GM11168 (cell line): ENCODE measurements around the gene WRNIP1.
"Not testable (repeated sequence)": the region's sequence is repeated elsewhere in the genome, so short reads cannot be mapped to it uniquely, and the experiment has no call there.

ENCODE experiments used
- in situ Hi-C: fragments of 300-500 bp; cut with MboI; formaldehyde crosslinking; loops from one replicate; pipeline ENCODE4 v1.12.0; 2022; ENCODE audit warnings: low sequenced_read_pairs; ENCODE audit not compliant: unreplicated experiment

WRNIP1 gene

DNA sequence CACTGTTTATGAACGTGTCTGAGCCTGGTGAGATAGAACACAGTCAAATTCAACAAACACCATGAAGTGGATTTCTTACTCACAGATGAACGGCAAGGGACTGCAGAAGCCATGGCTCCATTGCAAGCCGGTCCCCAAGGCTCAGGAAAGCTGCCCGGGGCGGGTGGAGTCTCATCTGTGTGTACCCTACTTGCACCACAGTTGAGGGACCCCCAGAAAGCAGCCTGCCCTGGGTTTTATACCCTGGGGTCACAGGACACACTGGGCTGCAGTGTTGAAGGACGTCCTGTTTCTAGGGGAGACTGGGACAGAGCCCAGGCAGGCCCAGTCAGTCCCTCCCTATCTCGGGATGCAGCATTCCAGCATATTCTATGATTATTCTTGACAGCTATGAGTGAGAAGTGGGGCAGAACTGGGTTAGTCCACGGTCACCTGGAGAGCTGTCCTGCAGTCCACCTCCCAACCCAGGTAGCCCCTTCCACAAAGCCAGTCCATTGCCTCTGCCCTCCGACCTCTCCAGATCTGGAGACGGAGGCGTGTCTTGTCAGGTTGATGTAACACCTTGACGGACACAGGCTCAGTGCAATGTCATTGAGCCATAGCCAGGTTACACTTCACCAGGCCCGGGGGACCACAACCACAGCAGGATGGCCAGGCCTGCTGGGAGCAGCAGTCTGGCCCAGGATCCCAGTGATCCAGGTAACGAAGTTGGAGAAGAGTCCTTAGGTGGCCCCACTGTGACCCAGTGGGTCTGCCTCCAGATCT is 35.5 kb downstream of the WRNIP1 start:
- in situ Hi-C loops = no loop called here

DNA sequence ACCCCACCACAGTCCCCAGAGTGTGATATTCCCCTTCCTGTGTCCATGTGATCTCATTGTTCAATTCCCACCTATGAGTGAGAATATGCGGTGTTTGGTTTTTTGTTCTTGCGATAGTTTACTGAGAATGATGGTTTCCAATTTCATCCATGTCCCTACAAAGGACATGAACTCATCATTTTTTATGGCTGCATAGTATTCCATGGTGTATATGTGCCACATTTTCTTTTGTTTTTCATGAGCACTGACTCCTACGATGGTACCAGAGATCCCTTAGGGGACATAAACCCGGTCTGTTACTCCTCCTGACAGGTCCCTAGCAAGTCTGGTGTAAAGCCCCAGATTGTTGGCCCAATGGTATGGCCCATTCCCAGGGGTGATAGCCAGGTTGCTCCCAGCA is 36.5 kb downstream of the WRNIP1 start:
- in situ Hi-C loops = not testable (repeated sequence)

GRCh38 chr6:2802521-2803060 is 37.4 kb downstream of the WRNIP1 start:
- in situ Hi-C loops = no loop called here

- in situ Hi-C loops = no loop called here
These were observed 38.7 kb downstream of the WRNIP1 start for GRCh38 chr6:2803731-2804429.

GRCh38 chr6:2804516-2804915 is 39.3 kb downstream of the WRNIP1 start:
- in situ Hi-C loops = no loop called here

DNA sequence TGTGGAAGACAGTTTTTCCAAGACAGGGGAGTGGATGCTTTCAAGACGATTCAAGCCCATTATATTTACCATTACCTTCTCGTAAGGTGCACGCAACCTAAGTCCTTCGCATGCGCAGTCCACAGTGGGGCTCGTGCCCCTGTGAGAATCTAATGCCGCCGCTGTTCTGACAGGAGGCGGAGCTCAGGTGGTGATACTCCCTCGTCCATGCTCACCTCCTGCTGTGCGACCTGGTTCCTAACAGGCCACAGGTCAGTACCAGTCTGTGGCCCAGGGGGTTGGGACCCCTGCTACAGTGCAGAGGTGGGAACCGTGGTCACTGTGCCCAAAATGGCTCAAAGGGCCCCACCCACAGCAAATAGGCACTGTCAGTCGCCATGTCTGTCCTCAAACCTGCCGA is 39.8 kb downstream of the WRNIP1 start:
- in situ Hi-C loops = no loop called here

DNA sequence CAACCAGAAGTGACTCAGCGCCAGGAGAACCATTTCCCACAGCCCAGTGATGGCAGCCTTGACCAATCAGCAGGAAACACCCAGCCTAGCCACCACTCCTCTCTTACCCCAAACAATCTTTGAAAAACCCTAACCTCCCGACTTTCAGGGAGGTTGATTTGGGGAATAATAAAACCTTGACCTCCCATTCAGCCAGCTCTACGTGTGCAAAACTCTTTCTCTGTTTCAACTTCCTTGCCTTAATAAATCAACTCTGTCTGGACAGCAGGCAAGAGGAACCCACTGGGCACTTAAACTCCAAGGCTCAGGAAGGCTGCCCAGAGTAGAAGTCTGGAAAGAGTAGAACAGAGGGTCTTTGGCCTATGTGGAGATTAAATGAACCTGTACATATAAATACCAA is 41.5 kb downstream of the WRNIP1 start:
- in situ Hi-C loops = no loop called here

GRCh38 chr6:2807342-2808090 is 42.3 kb downstream of the WRNIP1 start:
- in situ Hi-C loops = no loop called here

- in situ Hi-C loops = no loop called here
These were observed 43.8 kb downstream of the WRNIP1 start for GRCh38 chr6:2809015-2809414.

GRCh38 chr6:2810092-2810671 is 45.0 kb downstream of the WRNIP1 start:
- in situ Hi-C loops = no loop called here

- in situ Hi-C loops = no loop called here
These were observed 47.5 kb downstream of the WRNIP1 start for GRCh38 chr6:2812695-2813094.

GRCh38 chr6:2816158-2816557 is 51.0 kb downstream of the WRNIP1 start:
- in situ Hi-C loops = no loop called here

- in situ Hi-C loops = no loop called here
These were observed 52.8 kb downstream of the WRNIP1 start for GRCh38 chr6:2817903-2818443.

DNA sequence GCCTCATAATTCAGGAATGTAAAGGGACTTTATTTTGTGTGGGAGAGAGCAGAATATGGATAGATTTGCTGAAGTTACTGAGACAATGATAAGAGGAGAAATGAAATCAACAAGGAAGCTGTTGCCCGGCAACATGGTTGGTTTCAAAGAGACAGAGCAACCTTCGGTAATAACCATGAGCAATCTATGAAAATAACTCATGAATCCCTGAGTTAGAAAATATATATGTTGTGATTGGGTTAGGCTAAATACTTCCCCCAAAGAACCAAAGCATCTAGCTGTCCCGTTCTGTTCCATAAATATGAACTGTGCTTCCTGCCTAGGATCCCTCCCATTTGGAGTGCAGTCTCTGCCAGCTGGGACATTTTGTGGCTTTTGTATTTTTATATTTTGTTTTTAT is 53.4 kb downstream of the WRNIP1 start:
- in situ Hi-C loops = no loop called here

DNA sequence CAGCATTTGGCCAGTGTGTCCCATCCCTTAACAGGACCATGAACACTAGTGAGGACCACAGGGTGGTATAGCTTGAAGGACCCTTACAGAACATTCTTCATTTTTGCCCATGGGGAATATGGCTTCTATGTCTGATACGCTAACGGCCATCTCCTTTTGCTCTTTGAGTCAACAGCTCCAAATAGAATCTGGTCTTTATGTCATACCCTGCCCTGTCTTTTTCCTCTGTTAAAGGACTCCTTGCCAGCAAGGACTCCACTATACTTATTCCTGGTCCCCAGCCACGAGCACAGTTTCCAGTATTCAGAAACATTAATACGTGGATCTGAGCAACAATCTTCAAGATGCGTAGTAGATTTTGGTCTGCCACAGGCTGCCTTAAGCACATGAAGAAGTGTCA is 53.9 kb downstream of the WRNIP1 start:
- in situ Hi-C loops = no loop called here

DNA sequence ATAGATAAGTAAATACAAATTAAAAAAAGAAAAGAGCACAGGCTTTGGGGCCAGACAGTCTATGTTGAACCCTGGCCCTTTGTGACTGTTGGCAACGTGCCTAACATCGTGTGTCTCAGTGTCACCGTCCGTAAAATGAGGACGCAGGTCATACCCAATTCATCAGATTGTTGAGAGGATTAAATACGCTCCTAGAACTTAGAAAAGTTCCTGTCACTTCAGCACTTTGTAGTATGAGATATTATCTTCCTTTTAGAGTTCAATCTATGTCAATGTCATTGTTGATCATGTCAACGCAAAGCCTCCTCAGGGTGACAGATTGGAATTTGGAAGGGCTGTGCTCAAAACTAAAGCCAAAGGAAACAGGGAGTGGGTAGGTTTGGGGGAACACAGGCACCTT is 54.8 kb downstream of the WRNIP1 start:
- in situ Hi-C loops = no loop called here

DNA sequence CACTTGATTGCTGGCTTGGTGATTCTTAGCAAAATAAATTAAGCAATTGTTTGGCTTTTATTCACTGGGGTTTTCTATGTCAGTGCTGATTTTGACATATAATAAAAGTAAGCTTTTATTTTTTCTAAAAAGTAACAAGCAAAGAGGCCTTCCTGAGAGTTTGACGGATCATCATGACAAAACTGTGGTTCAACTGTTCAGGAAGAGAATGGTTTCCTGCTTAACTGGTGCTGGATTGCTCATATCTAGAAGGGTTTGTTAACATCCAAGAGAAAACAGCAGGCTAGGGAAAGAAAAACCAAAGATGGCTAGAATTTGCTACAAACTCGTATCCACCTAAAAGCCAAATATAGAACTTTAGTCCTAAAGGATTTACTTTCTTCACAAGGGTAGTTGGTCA is 55.2 kb downstream of the WRNIP1 start:
- in situ Hi-C loops = no loop called here

DNA sequence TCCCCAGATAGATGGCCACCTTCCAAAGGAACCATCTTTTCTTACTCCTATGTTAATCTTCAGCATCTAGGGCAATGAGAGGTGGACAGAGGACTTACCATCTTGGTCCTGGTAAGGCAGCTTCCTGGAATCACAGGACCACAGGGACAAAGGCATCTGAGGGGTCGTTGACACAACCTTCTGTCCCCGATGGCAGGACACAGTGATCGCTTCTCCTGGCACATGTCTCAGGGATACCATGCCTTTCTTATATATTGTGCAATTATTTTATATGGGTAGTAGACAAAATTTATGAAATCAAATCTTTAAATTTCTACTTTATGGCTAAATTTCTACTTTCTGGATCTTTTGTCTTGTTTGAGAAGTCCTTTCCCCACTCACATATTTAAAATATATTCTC is 56.4 kb downstream of the WRNIP1 start:
- in situ Hi-C loops = no loop called here

- in situ Hi-C loops = no loop called here
These were observed 58.1 kb downstream of the WRNIP1 start for GRCh38 chr6:2823104-2823850.

DNA sequence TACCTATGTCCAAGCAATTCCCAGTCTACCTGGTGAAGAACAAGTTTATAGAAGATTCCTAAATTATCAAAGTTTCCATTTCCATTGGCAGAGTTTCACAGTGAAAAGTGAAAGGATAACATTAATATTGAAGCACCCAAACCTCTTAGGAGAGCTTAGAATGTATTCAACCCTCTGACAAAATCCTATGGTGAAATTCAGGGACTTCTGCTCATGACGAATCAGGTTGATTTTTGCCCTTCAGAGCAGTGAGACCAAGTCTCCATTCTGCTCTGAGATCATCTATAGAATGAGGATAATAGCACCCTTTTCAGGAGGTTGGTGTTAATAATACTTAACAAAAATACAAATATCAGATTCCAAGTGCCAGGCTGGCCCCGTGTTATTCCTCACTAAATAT is 60.9 kb downstream of the WRNIP1 start:
- in situ Hi-C loops = no loop called here
